NOMO-1 treated with DMSO at 0.1 percent for 48 hours (cell line): ENCODE data around the gene S100A13.
"Not testable (repeated sequence)": the region's sequence is repeated elsewhere in the genome, so short reads cannot be mapped to it uniquely, and the experiment has no call there.

Source experiments
- DNase-seq: peaks from one replicate; lab custom pipeline; 2025; ENCODE audit not compliant: unreplicated experiment; lab: John Stamatoyannopoulos, UW

Gene S100A13

GRCh38 chr1:153608089-153608682 lies 19.1 kb downstream of the S100A13 start:
- no peak for DNase-seq

GRCh38 chr1:153607381-153607780 lies 19.9 kb downstream of the S100A13 start:
- DNase-seq: no peak

- no peak for DNase-seq
Measured at GRCh38 chr1:153606194-153606593, 21.1 kb downstream of the S100A13 start.

GRCh38 chr1:153602749-153603148 lies 24.6 kb downstream of the S100A13 start:
- no peak for DNase-seq

- no peak for DNase-seq
Measured at GRCh38 chr1:153599847-153600246, 27.5 kb downstream of the S100A13 start.

GRCh38 chr1:153598309-153599172 lies 28.8 kb downstream of the S100A13 start:
- DNase-seq: peak; percentile 99

GRCh38 chr1:153597206-153597605 lies 30.1 kb downstream of the S100A13 start:
- peak; percentile 36 for DNase-seq

GRCh38 chr1:153592748-153593147 lies 34.6 kb downstream of the S100A13 start:
- no peak for DNase-seq

GRCh38 chr1:153588482-153588881 lies 38.8 kb downstream of the S100A13 start:
- DNase-seq: no peak

GRCh38 chr1:153588033-153588432 lies 39.3 kb downstream of the S100A13 start:
- not testable (repeated sequence) for DNase-seq

- DNase-seq: no peak
Measured at GRCh38 chr1:153587314-153587713, 40.0 kb downstream of the S100A13 start.

- no peak for DNase-seq
Measured at GRCh38 chr1:153586347-153586746, 41.0 kb downstream of the S100A13 start.

- DNase-seq: no peak
Measured at GRCh38 chr1:153585006-153585405, 42.3 kb downstream of the S100A13 start.

GRCh38 chr1:153583976-153584375 lies 43.3 kb downstream of the S100A13 start:
- DNase-seq: no peak

- DNase-seq: not testable (repeated sequence)
Measured at GRCh38 chr1:153583514-153583913, 43.8 kb downstream of the S100A13 start.

- DNase-seq: not testable (repeated sequence)
Measured at GRCh38 chr1:153582836-153583235, 44.5 kb downstream of the S100A13 start.

GRCh38 chr1:153578936-153579335 lies 48.4 kb downstream of the S100A13 start:
- no peak for DNase-seq

- DNase-seq: no peak
Measured at GRCh38 chr1:153578490-153578889, 48.8 kb downstream of the S100A13 start.

- no peak for DNase-seq
Measured at GRCh38 chr1:153577624-153578051, 49.7 kb downstream of the S100A13 start.

GRCh38 chr1:153577138-153577537 lies 50.2 kb downstream of the S100A13 start:
- peak; percentile 46 for DNase-seq

GRCh38 chr1:153575497-153575896 lies 51.8 kb downstream of the S100A13 start:
- DNase-seq: not testable (repeated sequence)

- not testable (repeated sequence) for DNase-seq
Measured at GRCh38 chr1:153575081-153575491, 52.2 kb downstream of the S100A13 start.
